Upper lobe of left lung (tissue), 4 donors: ENCODE measurements around the gene COA6.

Source experiments
- CTCF ChIP-seq, 6 experiments: fragments of 450-650 bp in 4 of 6; fragments of 200-600 bp in 2 of 6; sonication (generic) in 2 of 6; IDR thresholded peaks; one replicate each; pipeline ENCODE4 v1.5.1; 2016 to 2019; ENCODE audit warnings: antibody characterized with exemption in 6 of 6
- EP300 ChIP-seq, 4 donors: sonication (generic); formaldehyde crosslinking; IDR thresholded peaks; one replicate each; pipeline ENCODE4 v1.5.1; 2017; ENCODE audit warnings: antibody characterized with exemption in 4 of 4, control low read depth in 2 of 4
- POLR2A ChIP-seq, 4 donors: fragments of 450-650 bp; IDR thresholded peaks; one replicate each; pipeline ENCODE4 v1.5.1; 2016 to 2017; ENCODE audit warnings: antibody characterized with exemption in 4 of 4, mild to moderate bottlenecking in 2 of 4
- POLR2AphosphoS5 ChIP-seq, 2 donors: sonication (generic); formaldehyde crosslinking; IDR thresholded peaks; one replicate each; pipeline ENCODE4 v1.5.1; 2017; ENCODE audit warnings: antibody characterized with exemption in 2 of 2

GRCh38 chr1:234388094-234388493 is 14.8 kb downstream of the COA6 start:
- TF ChIP-seq POLR2A (IDR thresholded peaks at IDR 0.05) (no peak), CTCF (IDR thresholded peaks at IDR 0.05) (no peak), POLR2AphosphoS5 (IDR thresholded peaks at IDR 0.05) (no peak), EP300 (IDR thresholded peaks at IDR 0.05) (no peak)
